GM18517 (cell line): ENCODE data around the gene CEP41.

Source experiments
- ATAC-seq: cut with Tn5 transposase; IDR thresholded peaks from one replicate; pipeline ENCODE4 v1.9.1; 2021; ENCODE audit warnings: mild to moderate bottlenecking, moderate library complexity; ENCODE audit not compliant: unreplicated experiment

Gene CEP41

DNA sequence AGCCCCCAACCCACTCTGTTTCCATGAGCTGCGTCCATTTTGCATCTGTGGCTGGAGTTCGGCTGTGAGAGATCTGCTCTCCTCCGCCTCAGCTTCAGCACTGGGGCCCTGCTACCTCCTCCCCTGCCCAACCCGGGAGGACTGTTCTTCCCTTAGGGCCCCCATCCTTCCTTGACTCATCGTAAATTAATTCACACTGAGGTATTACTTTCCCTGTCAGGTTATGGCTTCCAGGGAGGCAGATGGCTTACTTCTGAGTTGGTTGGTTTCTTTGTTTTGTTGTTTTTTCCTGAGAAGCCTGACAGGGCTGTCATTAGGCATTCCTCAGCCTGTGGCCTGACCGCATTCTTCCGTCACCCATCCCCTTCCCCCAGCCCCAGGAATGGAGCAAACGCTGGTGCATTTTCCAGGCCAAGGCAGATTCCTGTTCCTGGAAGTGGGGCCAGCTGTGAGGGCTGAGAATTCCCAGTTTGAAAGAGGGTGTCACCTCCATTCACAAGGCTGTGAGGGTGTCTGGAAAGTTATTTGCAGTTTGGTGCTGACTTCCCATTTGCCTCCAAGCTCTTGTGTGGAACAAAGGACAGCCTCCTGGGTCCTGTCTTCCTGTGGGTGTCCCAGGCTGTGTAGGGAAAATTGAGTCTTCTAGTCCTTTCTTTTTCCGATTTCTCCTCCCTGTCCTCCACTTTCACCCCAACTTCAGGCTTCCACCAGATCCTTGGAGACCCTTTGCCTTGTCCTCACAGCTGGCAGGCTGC is 84.5 kb downstream of the CEP41 start:
- ATAC-seq = no peak

DNA sequence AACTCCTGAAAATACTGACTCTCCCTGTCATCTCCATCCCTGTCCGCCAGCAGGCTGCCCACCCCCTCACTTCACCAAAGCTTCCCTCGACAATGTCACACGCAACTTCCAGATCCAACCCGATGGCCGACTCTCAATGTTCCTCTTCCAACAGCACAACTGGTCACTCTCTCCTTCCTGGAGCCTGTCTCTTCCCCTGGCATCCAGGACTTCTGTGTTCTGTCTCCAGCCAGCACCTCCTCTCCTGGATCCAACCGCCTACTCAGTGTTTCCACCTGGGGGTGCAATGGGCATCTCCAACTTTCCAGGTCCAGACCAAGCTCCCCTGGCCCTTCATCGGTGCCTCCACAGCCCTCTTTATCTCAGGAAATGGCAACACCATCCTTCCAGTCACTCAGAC is 87.6 kb downstream of the CEP41 start:
- ATAC-seq = no peak

DNA sequence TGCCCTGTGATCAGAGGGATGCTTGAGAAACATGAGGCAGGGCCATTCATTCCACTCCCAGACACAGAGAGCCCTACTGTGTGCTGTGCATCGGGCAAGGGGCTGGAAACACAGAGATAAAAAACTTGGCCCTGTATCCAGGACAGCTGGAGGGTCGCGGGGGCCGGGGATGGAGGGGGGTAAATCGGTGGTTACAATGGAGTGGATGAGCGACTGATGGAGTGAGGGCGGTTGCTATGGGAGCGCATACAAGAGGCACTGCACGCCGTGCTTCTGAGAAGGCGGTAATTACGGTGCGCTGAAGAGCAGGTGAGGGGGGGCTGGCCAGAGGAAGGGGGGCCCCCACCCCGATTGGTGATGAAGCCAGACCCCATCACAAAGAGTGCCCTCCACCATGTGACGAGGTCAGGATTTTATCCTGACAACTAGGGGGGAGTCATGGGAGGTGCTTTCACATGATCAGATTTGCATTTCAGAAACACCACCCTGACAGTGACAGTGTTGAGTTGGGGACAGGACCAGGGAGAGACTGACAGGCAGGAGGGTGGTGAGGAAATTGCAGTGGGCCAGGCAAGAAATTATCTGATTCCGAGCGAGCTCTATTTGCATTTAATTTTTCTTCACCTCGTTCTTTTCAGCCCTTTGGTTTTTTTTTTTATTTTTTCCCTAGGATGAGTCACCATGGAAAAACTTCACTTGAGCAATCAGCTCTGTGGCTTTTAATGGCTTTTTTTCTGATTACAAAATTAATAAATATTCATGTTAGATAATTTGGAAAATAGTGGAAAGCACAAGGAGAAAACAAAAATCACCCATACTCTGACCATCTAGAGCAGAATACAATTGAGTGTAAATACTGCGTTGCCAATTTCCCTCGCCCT is 88.4 kb downstream of the CEP41 start:
- no peak for ATAC-seq

DNA sequence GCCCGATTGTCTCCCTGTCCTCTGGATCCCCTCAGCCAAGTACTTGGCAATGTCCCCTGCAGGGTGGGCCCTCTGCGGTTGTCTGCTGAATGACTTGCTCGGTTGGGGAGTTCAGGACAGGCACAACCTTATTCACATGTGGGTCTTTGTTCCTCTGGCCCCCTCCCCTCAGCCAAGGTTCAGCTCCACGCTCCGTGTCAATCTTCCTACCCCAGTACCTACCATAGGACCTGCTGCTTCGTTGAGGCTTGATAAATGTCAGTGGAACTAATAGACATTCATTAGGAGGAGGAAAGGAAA is 89.1 kb downstream of the CEP41 start:
- ATAC-seq = no peak

DNA sequence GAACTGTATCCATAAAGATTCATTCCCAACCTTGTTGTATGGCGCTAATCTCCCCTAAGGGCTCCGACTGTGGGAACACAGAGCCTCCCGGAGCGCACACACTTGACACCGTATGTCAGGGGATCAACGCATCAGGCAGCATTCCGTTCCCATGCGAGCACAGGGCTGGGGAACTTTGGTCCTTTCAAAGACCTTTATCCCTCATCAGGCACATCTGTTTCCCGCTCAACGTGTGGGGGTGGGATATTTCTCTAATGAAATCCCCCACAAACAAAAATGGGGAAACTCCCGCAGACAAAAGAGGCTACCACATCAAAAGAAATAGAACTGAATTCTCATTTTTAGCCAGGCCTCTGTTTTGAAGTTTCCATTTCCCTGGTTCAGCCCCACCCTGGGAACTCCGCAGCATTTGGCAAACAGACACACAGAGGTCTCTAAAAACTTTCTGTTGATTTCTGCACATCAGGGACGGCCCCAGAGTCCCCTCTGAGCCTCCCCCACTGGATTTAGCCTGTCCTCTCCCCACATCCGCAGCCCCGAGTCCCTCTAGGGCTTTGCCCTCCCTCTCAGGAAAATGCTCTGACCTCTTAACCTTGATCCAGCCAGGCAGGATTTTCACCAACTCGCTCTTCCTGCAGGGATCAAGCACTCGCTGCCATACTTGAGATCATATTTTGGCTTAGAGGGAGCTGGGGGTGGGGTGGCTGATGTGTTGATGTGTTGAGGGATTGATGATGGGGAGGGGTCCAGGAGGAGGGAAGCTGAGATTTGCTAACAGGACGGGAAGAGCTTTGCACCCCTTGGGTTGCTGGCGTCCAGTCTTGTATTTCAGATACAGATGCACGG is 89.6 kb downstream of the CEP41 start:
- ATAC-seq = no peak

DNA sequence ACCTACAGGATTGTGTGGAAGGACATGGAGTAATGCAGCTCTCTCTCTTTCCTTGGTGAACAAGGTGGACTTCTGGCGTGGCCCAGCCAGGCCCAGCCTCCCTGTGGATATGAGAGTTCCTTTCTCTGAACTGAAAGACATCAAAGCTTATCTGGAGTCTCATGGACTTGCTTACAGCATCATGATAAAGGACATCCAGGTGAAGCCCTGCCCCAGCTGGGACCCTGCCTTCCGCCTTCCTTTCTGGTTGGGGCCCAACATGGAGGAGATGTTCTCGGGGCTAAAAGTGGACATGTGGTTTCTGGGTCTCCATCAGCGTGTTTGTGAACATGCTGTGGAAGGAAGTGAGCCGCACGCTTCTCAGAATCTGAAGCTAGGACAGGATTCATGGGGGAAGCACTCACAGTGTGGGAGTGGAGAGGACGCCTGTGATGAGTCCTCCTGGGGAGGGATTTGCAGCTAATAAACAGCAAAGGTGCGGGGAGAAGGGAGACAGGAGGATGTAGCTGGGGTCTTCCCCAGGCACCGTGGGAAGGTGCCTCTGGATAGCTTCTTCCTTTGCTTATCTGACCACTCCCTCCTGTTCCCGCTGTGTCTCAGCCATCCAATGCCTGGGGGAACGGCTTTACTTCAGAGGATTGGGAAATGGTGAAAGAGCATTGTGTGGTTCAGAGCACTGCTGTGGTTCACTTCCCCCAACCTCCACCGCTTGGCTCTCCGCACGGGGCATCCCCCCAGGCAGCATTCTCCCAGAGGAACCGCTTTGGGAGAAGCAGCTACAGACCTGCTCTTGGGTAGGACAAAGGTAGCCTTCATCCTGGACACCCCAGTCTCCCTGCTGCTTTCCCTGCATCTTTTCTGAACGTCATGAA is 90.7 kb downstream of the CEP41 start:
- no peak for ATAC-seq

DNA sequence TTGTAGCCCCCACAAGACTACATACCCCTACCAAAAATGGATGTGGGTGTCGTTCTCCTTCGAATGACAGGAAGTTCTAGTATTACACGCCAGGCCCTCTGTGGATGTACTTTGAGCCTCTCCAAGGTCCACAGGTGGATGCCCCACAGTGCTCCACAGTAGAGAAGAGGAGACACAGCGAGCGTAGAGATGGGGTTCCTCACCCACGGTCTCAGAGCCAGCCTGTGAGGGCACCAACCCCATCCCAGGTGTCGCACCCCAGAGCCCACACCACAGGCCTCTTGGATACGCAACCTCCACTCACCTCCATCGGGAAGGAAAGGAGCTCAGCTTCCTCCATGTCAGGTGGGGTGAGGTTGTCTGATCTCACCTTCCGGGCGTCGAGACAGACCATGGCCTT is 93.9 kb downstream of the CEP41 start:
- ATAC-seq = no peak

DNA sequence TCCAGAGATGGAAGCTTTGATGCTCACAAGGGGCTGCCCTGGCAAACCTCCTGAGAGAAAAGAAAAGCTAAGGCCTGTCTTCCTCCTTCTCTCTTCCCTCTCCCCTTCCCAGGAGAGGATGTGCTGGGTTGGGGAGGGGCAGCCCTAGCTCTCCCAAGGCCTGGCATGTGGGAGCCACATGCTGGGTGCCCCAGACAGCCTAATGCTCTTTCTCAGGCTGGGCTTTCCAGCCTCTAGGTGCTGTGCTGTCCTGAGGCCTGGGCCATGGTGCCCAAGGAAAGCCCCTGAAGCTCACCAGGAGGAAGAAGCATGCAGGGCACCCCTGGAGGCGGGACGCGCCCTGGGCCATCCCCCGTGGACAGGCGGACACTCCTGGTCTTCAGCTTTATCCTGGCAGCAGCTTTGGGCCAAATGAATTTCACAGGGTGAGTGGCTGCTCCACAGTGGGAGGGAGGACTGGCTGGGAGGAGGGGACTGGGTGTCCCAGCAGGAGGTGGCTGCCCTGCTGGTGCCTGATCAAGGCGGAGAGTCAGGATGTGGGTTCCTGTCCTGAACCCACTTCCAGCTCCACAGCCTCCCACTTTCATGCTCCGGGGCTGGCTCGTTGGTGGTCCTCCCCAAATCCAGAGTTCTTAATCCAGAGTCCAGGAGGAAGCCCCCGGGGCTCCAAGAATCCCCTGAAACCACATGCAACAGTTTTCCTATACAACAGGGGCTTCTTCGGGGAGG is 94.5 kb downstream of the CEP41 start:
- no peak for ATAC-seq

DNA sequence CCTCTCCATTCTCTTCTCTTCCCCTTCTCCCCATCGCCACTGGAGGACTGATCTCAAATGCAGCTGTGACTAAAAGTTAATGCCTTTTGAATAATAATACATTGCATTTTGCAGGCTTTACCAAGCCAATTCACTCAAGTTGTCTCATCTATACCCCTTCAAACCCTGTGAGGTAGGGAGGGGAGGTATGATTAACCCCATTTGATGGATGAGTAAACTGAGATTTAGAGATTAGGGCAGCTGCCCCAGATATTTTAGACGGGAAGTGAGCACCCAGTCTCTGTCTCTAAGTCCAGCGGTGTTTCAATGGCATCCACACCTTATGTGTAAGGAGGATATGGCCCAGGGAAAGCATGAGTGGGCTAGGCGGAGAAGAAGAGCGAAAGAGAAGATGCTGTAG is 95.1 kb downstream of the CEP41 start:
- ATAC-seq = no peak

DNA sequence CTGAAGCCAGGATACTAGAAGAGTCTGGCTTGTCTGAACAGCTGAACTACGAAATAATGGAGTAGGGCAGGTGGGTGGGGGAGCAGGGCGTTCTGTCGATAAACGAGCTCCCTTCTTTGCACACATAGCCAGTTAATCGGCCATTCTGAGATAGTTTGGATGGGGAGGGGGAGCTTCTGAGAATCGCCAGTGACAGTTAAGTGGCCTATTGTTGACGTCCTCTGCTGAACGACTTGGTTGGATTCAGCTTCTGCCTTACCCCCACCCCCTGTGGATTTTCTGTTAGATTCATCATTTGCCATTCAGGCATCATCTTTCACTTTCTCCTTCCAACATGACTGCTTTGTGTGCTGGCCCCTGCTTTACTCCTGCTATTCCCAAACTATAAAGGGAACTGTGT is 95.7 kb downstream of the CEP41 start:
- no peak for ATAC-seq

DNA sequence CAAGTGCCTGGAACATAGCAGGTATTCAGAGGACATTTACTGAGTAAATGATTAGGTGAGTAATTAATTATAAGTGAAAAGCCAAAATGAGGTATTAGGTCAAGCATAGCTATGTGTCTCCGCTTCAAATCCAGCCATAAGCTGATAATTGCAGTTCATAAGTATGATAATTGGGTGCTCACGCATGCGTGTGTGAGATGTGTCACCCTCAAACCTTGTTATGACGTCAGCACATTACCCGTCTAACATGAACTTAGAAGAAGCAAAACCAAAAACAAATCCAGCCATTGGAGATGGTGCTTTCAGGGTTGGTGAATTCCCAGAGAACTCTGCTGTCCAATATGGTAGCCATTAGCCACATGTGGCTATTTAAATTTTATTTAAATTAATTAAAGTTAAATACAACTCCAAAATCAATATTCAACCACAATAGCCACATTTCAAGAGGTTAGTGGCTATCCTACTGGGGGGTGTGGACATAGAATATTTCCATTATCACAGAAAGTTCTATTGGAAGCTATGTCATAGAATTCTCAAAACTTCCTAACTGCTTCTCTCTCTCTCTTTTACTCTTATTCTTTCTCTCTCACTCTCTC is 96.4 kb downstream of the CEP41 start, which contains the start of gene CPA5:
Gene CPA5 (plus strand): TSS at position 546 of the 596 bp plus-strand sequence. CDS start 1,670 bp downstream, outside the sequence.
- ATAC-seq = no peak
